ENCODE data around the gene PTCHD1. TPM values are rescaled to one million over a fixed set of nuclear protein-coding genes. Genes with fewer than 3 reads are reported as not detected.

PTCHD1 gene
- total RNA-seq, 1 donor from 2014 or later = 1.3 TPM

DNA sequence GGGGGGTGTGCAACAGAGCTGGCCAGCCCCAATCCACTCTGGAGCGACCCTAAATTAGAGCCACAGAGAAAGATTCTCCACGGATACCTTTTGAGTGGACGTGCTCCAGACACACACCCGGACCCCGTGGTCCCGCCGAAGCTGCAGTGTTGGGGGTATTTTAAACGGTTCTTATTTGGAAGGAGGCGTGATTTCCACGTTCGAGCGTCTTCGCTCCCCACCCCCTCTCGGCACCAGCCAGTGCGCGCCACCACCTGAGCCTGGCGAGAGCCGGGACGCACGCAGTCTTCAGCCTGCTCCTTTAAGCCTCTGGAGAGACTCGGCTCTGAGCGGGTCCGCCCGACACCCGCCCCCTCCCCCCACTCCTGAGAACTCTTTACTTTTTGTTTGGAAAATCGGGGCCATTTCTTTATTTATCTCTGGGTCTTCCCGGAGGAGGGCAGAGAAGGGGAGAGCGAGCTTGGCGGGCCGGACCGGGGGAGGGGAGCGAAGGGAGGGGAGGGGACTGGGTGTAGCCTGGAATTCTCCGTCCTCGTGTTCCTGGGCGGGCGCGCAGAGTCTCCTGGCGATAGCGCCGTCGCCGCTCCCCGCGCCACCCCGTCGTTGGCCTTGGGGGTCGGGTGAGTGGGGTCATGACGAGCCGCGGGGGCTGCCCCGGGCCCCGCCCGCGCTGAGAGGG, 668 bp upstream of the PTCHD1 start:
- peak; percentile 39 for DNase-seq
- Mint-ChIP-seq H3K4me3 (ENCODE audit: unreplicated experiment) (peak overlapping the region; percentile 83), H3K4me1 (ENCODE audit: low read depth, unreplicated experiment) (peaks cover 7% of the 10 kb centered on the region), H3K36me3 (ENCODE audit: unreplicated experiment) (no peaks in the 10 kb centered on the region), H3K27me3 (ENCODE audit: unreplicated experiment) (peaks cover 7% of the 10 kb centered on the region), H3K9me3 (ENCODE audit: unreplicated experiment) (peaks cover 6% of the 10 kb centered on the region), H3K27ac (ENCODE audit: unreplicated experiment) (no peak overlapping the region)
- TF ChIP-seq, protein P1, sequence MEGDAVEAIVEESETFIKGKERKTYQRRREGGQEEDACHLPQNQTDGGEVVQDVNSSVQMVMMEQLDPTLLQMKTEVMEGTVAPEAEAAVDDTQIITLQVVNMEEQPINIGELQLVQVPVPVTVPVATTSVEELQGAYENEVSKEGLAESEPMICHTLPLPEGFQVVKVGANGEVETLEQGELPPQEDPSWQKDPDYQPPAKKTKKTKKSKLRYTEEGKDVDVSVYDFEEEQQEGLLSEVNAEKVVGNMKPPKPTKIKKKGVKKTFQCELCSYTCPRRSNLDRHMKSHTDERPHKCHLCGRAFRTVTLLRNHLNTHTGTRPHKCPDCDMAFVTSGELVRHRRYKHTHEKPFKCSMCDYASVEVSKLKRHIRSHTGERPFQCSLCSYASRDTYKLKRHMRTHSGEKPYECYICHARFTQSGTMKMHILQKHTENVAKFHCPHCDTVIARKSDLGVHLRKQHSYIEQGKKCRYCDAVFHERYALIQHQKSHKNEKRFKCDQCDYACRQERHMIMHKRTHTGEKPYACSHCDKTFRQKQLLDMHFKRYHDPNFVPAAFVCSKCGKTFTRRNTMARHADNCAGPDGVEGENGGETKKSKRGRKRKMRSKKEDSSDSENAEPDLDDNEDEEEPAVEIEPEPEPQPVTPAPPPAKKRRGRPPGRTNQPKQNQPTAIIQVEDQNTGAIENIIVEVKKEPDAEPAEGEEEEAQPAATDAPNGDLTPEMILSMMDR (IDR thresholded peaks at IDR 0.05; ENCODE audit: partially characterized antibody, unreplicated experiment) = no peak

DNA sequence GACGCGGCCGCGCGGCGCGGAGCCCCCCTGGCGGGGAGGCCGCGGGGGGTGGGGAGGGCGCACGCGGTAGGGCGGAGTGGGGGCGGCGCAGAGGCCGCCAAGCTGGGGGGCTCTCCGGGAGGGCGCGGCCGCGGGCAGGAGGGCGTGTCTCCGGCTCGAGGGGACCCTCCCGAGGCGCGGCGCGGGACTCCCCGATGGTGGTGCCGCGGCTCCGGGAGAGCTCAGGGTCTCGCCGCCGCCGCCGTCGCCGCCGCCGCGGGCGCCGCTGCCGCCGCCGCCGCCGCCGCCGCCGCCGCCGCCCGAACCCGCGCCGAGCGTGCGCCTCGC, 165 bp upstream of the PTCHD1 start:
- peaks cover 7% of the 10 kb centered on the region for H3K27me3 Mint-ChIP-seq (ENCODE audit: unreplicated experiment)
- no peak overlapping the region for H3K4me3 Mint-ChIP-seq (ENCODE audit: unreplicated experiment)

DNA sequence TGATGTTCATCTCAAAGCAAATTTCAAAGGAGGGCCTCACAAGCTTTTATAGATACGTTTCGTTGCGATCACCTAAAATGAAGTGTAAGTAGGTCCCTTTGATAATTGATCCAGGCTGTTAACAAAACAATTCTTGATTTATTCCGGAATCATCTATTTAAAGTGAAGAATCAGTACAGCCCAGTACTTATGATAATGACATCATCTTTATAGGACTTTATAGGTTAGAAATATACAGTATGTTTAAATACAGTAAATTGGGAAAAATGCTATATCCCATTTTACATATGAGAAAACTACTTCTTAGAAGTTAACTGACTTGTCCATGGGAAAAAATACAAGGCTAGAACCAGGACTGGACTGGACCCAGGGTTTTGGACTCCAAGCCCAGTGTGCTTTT, 3.7 kb downstream of the PTCHD1 start:
- Mint-ChIP-seq H3K27me3 (ENCODE audit: unreplicated experiment) (peaks cover 4% of the 10 kb centered on the region), H3K4me3 (ENCODE audit: unreplicated experiment) (no peak overlapping the region), H3K27ac (ENCODE audit: unreplicated experiment) (no peak overlapping the region), H3K4me1 (ENCODE audit: low read depth, unreplicated experiment) (no peaks in the 10 kb centered on the region), H3K36me3 (ENCODE audit: unreplicated experiment) (no peaks in the 10 kb centered on the region), H3K9me3 (ENCODE audit: unreplicated experiment) (peaks cover 4% of the 10 kb centered on the region)
- DNase-seq = no peak
- TF ChIP-seq, protein P1 (IDR thresholded peaks at IDR 0.05; ENCODE audit: partially characterized antibody, unreplicated experiment) = no peak

More for the DNA sequence above, 165 bp upstream of the PTCHD1 start:
- Mint-ChIP-seq H3K4me1 (ENCODE audit: low read depth, unreplicated experiment) (peaks cover 7% of the 10 kb centered on the region), H3K36me3 (ENCODE audit: unreplicated experiment) (no peaks in the 10 kb centered on the region), H3K9me3 (ENCODE audit: unreplicated experiment) (peaks cover 6% of the 10 kb centered on the region), H3K27ac (ENCODE audit: unreplicated experiment) (no peak overlapping the region)
- TF ChIP-seq, protein P1 (IDR thresholded peaks at IDR 0.05; ENCODE audit: partially characterized antibody, unreplicated experiment) = no peak
- no peak for DNase-seq

DNA sequence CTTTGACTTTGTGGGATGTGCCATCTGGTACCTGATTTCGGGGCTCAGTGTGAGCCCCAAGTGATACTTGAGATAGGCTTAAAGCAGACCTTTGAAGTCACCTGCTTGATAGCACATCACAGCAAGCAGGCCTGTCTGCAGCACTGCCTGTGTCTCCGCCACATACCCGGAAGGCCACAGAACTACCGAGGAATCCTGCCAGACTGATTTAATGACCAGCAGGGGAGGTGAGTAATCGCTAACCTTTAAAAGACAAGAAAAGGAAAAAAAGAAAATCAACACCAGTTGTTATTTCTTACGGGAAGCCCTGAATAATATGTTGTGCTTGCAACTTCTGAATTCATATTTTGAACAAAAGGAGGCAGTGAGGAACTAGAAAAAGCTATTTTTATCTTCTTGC, 6.8 kb downstream of the PTCHD1 start:
- Mint-ChIP-seq H3K36me3 (ENCODE audit: unreplicated experiment) (no peaks in the 10 kb centered on the region), H3K27me3 (ENCODE audit: unreplicated experiment) (no peaks in the 10 kb centered on the region), H3K4me1 (ENCODE audit: low read depth, unreplicated experiment) (no peaks in the 10 kb centered on the region), H3K4me3 (ENCODE audit: unreplicated experiment) (no peak overlapping the region), H3K9me3 (ENCODE audit: unreplicated experiment) (no peaks in the 10 kb centered on the region), H3K27ac (ENCODE audit: unreplicated experiment) (no peak overlapping the region)
- no peak for DNase-seq
- TF ChIP-seq, protein P1 (IDR thresholded peaks at IDR 0.05; ENCODE audit: partially characterized antibody, unreplicated experiment) = no peak

DNA sequence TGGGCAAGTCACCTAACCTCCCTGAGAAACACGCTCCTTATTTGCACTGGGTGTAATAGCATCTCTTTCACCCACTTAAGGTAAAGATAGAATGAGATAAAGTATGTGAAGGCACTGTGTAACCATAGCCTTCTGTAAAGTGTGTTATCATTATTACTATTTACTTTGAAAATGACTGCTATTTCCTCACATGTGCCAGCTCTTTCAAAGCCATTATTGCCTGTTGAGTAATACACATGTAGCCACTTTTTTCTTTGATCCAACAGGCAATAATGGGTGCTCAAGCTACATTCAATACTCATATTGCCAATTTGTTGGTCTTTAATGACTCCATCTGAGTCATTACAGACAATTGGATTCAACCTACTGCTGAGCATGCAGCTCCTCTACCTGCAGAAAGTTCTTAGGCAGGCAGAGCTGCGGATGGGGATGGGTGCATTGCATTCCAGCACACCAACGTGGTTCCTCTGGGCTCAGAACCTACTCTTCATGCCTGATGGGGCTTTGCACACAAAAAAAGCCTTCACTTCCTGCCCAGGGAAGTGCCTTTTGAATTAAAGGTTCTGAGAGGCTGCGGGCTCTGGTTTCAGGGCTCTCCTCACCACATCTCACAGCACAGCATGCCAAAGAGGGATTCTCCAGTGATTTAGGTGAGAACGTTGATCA, 9.7 kb downstream of the PTCHD1 start:
- TF ChIP-seq, protein P1 (IDR thresholded peaks at IDR 0.05; ENCODE audit: partially characterized antibody, unreplicated experiment) = no peak
- H3K4me3 Mint-ChIP-seq (ENCODE audit: unreplicated experiment) = no peak overlapping the region
- H3K36me3 Mint-ChIP-seq (ENCODE audit: unreplicated experiment) = no peaks in the 10 kb centered on the region
- no peaks in the 10 kb centered on the region for H3K27me3 Mint-ChIP-seq (ENCODE audit: unreplicated experiment)
- H3K9me3 Mint-ChIP-seq (ENCODE audit: unreplicated experiment) = peaks cover 1% of the 10 kb centered on the region
- H3K4me1 Mint-ChIP-seq (ENCODE audit: low read depth, unreplicated experiment) = no peaks in the 10 kb centered on the region
- DNase-seq = no peak
- no peak overlapping the region for H3K27ac Mint-ChIP-seq (ENCODE audit: unreplicated experiment)
